CD4-positive, CD25-positive, alpha-beta regulatory T cell (primary cell): ENCODE measurements around the gene ANKRD23. TPM values are rescaled to one million over a fixed set of nuclear protein-coding genes. Genes with fewer than 3 reads are reported as not detected.
"Not testable (repeated sequence)": the region's sequence is repeated elsewhere in the genome, so short reads cannot be mapped to it uniquely, and the experiment has no call there.

ENCODE experiments used
- ATAC-seq, 2 donors: fragments of 150-1000 bp; cut with Tn5 transposase; one replicate each; pipeline ENCODE4 v1.10.0; 2021; ENCODE audit warnings: low read depth in 2 of 2, moderate number of reproducible peaks in 2 of 2, moderate library complexity in 1 of 2
- DNase-seq, 3 donors: peaks; one replicate each; pipeline versions ENCODE4 v3.0.0 to v3.0.0-alpha.2; 2012 to 2022; ENCODE audit warnings: mixed read lengths in 1 of 3
- H3K27ac ChIP-seq: one replicate; pipeline ENCODE4 v1.7.0; 2013; ENCODE audit warnings: mild to moderate bottlenecking, low read length; ENCODE audit not compliant: insufficient read depth, poor library complexity, severe bottlenecking
- H3K27me3 ChIP-seq: one replicate; pipeline ENCODE4 v1.7.0; 2013; ENCODE audit warnings: low read length; ENCODE audit not compliant: control insufficient read depth, insufficient read depth
- H3K36me3 ChIP-seq: one replicate; pipeline ENCODE4 v1.7.0; 2013; ENCODE audit warnings: mild to moderate bottlenecking, low read length, moderate library complexity; ENCODE audit not compliant: control insufficient read depth, insufficient read depth
- H3K4me1 ChIP-seq: 2 replicates; pipeline ENCODE4 v1.7.0; 2013; ENCODE audit warnings: mild to moderate bottlenecking, low read length; ENCODE audit not compliant: insufficient read depth, control insufficient read depth, poor library complexity, severe bottlenecking
- H3K4me3 ChIP-seq: one replicate; pipeline ENCODE4 v1.7.0; 2013; ENCODE audit warnings: low read depth, mild to moderate bottlenecking, low read length, moderate library complexity
- H3K9me3 ChIP-seq, 2 experiments: 1 replicate in 1 of 2; 2 replicates in 1 of 2; pipeline ENCODE4 v1.7.0; 2013; ENCODE audit warnings: low read length in 2 of 2, mild to moderate bottlenecking in 1 of 2, moderate library complexity in 1 of 2; ENCODE audit not compliant: control insufficient read depth in 2 of 2
- H3K27ac Mint-ChIP-seq, 3 donors: one replicate each; pipeline ENCODE4 v1.8.0; 2020 to 2022; ENCODE audit warnings: mild to moderate bottlenecking in 3 of 3, mixed read lengths in 3 of 3, moderate library complexity in 2 of 3
- H3K27me3 Mint-ChIP-seq: one replicate; pipeline ENCODE4 v1.8.0; 2022; ENCODE audit warnings: mild to moderate bottlenecking, mixed read lengths
- H3K36me3 Mint-ChIP-seq: one replicate; pipeline ENCODE4 v1.8.0; 2020; ENCODE audit warnings: mixed read lengths
- H3K4me1 Mint-ChIP-seq, 4 donors: one replicate each; pipeline ENCODE4 v1.8.0; 2020 to 2022; ENCODE audit warnings: mixed read lengths in 4 of 4, mild to moderate bottlenecking in 1 of 4
- H3K4me3 Mint-ChIP-seq, 4 donors: one replicate each; pipeline ENCODE4 v1.8.0; 2020 to 2022; ENCODE audit warnings: mild to moderate bottlenecking in 4 of 4, mixed read lengths in 4 of 4, moderate library complexity in 3 of 4
- H3K9me3 Mint-ChIP-seq, 7 donors: one replicate each; pipeline ENCODE4 v1.8.0; 2020 to 2022; ENCODE audit warnings: mixed read lengths in 7 of 7, mild to moderate bottlenecking in 3 of 7, moderate library complexity in 2 of 7
- polyA plus RNA-seq, 4 donors: library from polyadenylated mRNA; unstranded; fragments of 300-500 nt; fragmentation: Illumina TruSeq; gene quantifications; one replicate each; pipeline ENCODE4 v1.2.3, GENCODE V29; 2021
- total RNA-seq: library from RNA; stranded (reverse); gene quantifications from one replicate; pipeline ENCODE4 v1.2.3, GENCODE V29; 2022

The ANKRD23 gene
- total and polyA plus RNA-seq, 5 donors from 2014 or later, result 0.68 to 16.4 (median 0.93) TPM

GRCh38 chr2:96864343-96865091, 20.7 kb upstream of the ANKRD23 start:
- Mint-ChIP-seq H3K4me1 (peaks cover 0 to 40% (median 17%) of the 10 kb centered on the region in 4 donors), H3K4me3 (no peak overlapping the region), H3K27ac (no peak overlapping the region), H3K9me3 (peaks cover 0 to 1% (median 0%) of the 10 kb centered on the region in 7 donors), H3K36me3 (peaks cover 8% of the 10 kb centered on the region), H3K27me3 (peaks cover 15% of the 10 kb centered on the region)
- Histone ChIP-seq H3K4me3 (no peak overlapping the region), H3K27me3 (no peaks in the 10 kb centered on the region), H3K4me1 (peaks cover 28% of the 10 kb centered on the region), H3K36me3 (peaks cover 23% of the 10 kb centered on the region), H3K27ac (no peak overlapping the region), H3K9me3 (no peaks in the 10 kb centered on the region)
- DNase-seq (no peak), ATAC-seq (no peak)

- H3K4me3 ChIP-seq, result no peak overlapping the region
- no peak overlapping the region for H3K27ac ChIP-seq
- DNase-seq, result no peak
- ATAC-seq, result no peak
- peak overlapping the region in 1 of 3 donors; percentile 39 for H3K27ac Mint-ChIP-seq
- peaks cover 8% of the 10 kb centered on the region for H3K36me3 Mint-ChIP-seq
- H3K9me3 Mint-ChIP-seq, result peaks cover 0 to 1% (median 0%) of the 10 kb centered on the region in 7 donors
- H3K4me3 Mint-ChIP-seq, result peak overlapping the region in 1 of 4 donors; percentile 27
- no peaks in the 10 kb centered on the region for H3K27me3 ChIP-seq
- H3K27me3 Mint-ChIP-seq, result peaks cover 15% of the 10 kb centered on the region
- no peaks in the 10 kb centered on the region for H3K9me3 ChIP-seq
- peaks cover 23% of the 10 kb centered on the region for H3K36me3 ChIP-seq
- peaks cover 0 to 47% (median 19%) of the 10 kb centered on the region in 4 donors for H3K4me1 Mint-ChIP-seq
- peaks cover 31% of the 10 kb centered on the region for H3K4me1 ChIP-seq
Observed at GRCh38 chr2:96863575-96864342, 19.9 kb upstream of the ANKRD23 start.

GRCh38 chr2:96863056-96863455, 19.2 kb upstream of the ANKRD23 start:
- H3K36me3 ChIP-seq, result peaks cover 23% of the 10 kb centered on the region
- not testable (repeated sequence) for H3K9me3 ChIP-seq, ATAC-seq, H3K4me3 ChIP-seq, DNase-seq, H3K27me3 ChIP-seq, H3K27ac ChIP-seq, H3K9me3 Mint-ChIP-seq, H3K36me3 Mint-ChIP-seq
- H3K4me1 ChIP-seq, result peaks cover 29% of the 10 kb centered on the region
- Mint-ChIP-seq H3K4me3 (peak overlapping the region in 1 of 4 donors; percentile 27), H3K27me3 (peaks cover 12% of the 10 kb centered on the region), H3K27ac (peak overlapping the region in 2 of 3 donors; percentile 36 to 39), H3K4me1 (peaks cover 0 to 46% (median 19%) of the 10 kb centered on the region in 4 donors)

GRCh38 chr2:96861074-96861473, 17.3 kb upstream of the ANKRD23 start:
- peaks cover 8% of the 10 kb centered on the region for H3K36me3 Mint-ChIP-seq
- Histone ChIP-seq H3K36me3 (peaks cover 23% of the 10 kb centered on the region), H3K9me3 (no peaks in the 10 kb centered on the region), H3K4me3 (no peak overlapping the region), H3K27ac (no peak overlapping the region), H3K4me1 (peaks cover 35% of the 10 kb centered on the region), H3K27me3 (no peaks in the 10 kb centered on the region)
- H3K27me3 Mint-ChIP-seq, result no peaks in the 10 kb centered on the region
- H3K9me3 Mint-ChIP-seq, result peaks cover 0 to 1% (median 0%) of the 10 kb centered on the region in 7 donors
- DNase-seq (no peak), ATAC-seq (no peak)
- H3K27ac Mint-ChIP-seq, result no peak overlapping the region
- H3K4me3 Mint-ChIP-seq, result peak overlapping the region in 1 of 4 donors; percentile 59
- H3K4me1 Mint-ChIP-seq, result peaks cover 11 to 42% (median 20%) of the 10 kb centered on the region in 4 donors

- Histone ChIP-seq H3K9me3 (no peaks in the 10 kb centered on the region), H3K36me3 (peaks cover 23% of the 10 kb centered on the region), H3K4me1 (peaks cover 37% of the 10 kb centered on the region), H3K27me3 (no peaks in the 10 kb centered on the region), H3K27ac (no peak overlapping the region), H3K4me3 (no peak overlapping the region)
- Mint-ChIP-seq H3K9me3 (peaks cover 0 to 1% (median 0%) of the 10 kb centered on the region in 7 donors), H3K27ac (peak overlapping the region; percentile 37 to 86 (median 80)), H3K36me3 (peaks cover 8% of the 10 kb centered on the region), H3K4me1 (peaks cover 11 to 43% (median 21%) of the 10 kb centered on the region in 4 donors), H3K27me3 (no peaks in the 10 kb centered on the region), H3K4me3 (peak overlapping the region; percentile 46 to 99 (median 70))
- DNase-seq, result peak in 1 of 3 donors; percentile 40
- no peak for ATAC-seq
Observed at GRCh38 chr2:96860065-96861029, 16.5 kb upstream of the ANKRD23 start.

GRCh38 chr2:96859681-96860064, 15.9 kb upstream of the ANKRD23 start:
- Mint-ChIP-seq H3K27ac (peak overlapping the region in 2 of 3 donors; percentile 75 to 86), H3K36me3 (peaks cover 8% of the 10 kb centered on the region), H3K4me3 (peak overlapping the region in 3 of 4 donors; percentile 89 to 99 (median 93)), H3K27me3 (no peaks in the 10 kb centered on the region), H3K9me3 (peaks cover 0 to 1% (median 0%) of the 10 kb centered on the region in 7 donors), H3K4me1 (peaks cover 15 to 48% (median 26%) of the 10 kb centered on the region in 4 donors)
- Histone ChIP-seq H3K27me3 (no peaks in the 10 kb centered on the region), H3K4me1 (peaks cover 37% of the 10 kb centered on the region), H3K36me3 (peaks cover 19% of the 10 kb centered on the region), H3K4me3 (no peak overlapping the region), H3K9me3 (no peaks in the 10 kb centered on the region), H3K27ac (no peak overlapping the region)
- DNase-seq (no peak), ATAC-seq (no peak)

- no peaks in the 10 kb centered on the region for H3K27me3 Mint-ChIP-seq
- DNase-seq (no peak), ATAC-seq (no peak)
- Histone ChIP-seq H3K4me1 (peaks cover 37% of the 10 kb centered on the region), H3K4me3 (no peak overlapping the region), H3K27me3 (no peaks in the 10 kb centered on the region), H3K27ac (no peak overlapping the region), H3K9me3 (no peaks in the 10 kb centered on the region), H3K36me3 (peaks cover 18% of the 10 kb centered on the region)
- peaks cover 16 to 48% (median 29%) of the 10 kb centered on the region in 4 donors for H3K4me1 Mint-ChIP-seq
- H3K27ac Mint-ChIP-seq, result peak overlapping the region in 2 of 3 donors; percentile 75 to 86
- peaks cover 0 to 1% (median 0%) of the 10 kb centered on the region in 7 donors for H3K9me3 Mint-ChIP-seq
- H3K4me3 Mint-ChIP-seq, result peak overlapping the region; percentile 89 to 99 (median 92)
- H3K36me3 Mint-ChIP-seq, result peaks cover 8% of the 10 kb centered on the region
Observed at GRCh38 chr2:96859099-96859649, 15.4 kb upstream of the ANKRD23 start.
